GM23248 (cell line): Measurements from ENCODE around the gene SF3B5.

Source experiments
- EZH2 ChIP-seq: fragments of 200-600 bp; sonication (generic); IDR thresholded peaks from 2 replicates; pipeline ENCODE4 v1.6.1; 2018; ENCODE audit warnings: antibody characterized with exemption, mild to moderate bottlenecking; ENCODE audit not compliant: insufficient read depth, poor library complexity, severe bottlenecking
- EZH2phosphoT487 ChIP-seq: fragments of 200-600 bp; sonication (generic); IDR thresholded peaks from 2 replicates; pipeline ENCODE4 v1.6.1; 2018; ENCODE audit warnings: antibody characterized with exemption, moderate library complexity, mild to moderate bottlenecking, low read depth; ENCODE audit not compliant: insufficient read depth

DNA sequence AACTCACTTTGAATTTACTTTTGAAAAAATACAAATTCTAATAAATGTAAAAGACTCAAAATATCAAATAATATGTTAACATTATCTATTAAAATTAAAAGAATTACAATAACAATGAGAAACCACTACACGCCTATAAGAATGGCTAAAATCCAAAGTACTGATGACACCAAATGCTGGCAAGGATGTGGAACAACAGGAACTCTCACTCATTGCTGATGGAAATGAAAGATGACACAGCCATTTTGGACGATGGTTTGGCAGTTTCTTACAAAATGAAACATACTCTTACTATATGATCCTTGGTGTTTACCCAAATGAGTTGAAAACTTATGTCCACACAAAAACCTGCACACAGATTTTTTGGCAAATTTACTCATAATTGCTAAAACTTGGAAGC is 39.4 kb upstream of the SF3B5 start:
- TF ChIP-seq EZH2: no peak
- no peak for TF ChIP-seq EZH2phosphoT487
